Measurements from ENCODE around the gene ICAM3.
A peak's percentile ranks its signal among the peaks of the same experiment; 100 is the strongest.

The ICAM3 gene

DNA sequence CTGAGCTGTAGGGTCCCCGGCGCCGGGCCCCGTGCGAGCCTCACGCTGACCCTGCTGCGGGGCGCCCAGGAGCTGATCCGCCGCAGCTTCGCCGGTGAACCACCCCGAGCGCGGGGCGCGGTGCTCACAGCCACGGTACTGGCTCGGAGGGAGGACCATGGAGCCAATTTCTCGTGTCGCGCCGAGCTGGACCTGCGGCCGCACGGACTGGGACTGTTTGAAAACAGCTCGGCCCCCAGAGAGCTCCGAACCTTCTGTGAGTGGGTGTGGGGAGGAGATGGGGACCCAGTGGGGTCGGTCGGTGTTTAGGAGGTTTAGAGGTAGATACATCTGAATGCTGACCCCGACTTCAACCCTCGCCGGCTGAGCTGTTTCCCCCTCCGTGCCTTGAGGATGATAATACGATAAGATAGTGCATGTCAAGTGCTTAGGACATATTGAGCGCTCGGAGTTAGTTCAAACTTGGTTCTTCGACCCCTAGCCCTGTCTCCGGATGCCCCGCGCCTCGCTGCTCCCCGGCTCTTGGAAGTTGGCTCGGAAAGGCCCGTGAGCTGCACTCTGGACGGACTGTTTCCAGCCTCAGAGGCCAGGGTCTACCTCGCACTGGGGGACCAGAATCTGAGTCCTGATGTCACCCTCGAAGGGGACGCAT, 47.7 kb downstream of the ICAM3 start:
- no peak for DNase-seq (ENCODE audit: low spot score)

DNA sequence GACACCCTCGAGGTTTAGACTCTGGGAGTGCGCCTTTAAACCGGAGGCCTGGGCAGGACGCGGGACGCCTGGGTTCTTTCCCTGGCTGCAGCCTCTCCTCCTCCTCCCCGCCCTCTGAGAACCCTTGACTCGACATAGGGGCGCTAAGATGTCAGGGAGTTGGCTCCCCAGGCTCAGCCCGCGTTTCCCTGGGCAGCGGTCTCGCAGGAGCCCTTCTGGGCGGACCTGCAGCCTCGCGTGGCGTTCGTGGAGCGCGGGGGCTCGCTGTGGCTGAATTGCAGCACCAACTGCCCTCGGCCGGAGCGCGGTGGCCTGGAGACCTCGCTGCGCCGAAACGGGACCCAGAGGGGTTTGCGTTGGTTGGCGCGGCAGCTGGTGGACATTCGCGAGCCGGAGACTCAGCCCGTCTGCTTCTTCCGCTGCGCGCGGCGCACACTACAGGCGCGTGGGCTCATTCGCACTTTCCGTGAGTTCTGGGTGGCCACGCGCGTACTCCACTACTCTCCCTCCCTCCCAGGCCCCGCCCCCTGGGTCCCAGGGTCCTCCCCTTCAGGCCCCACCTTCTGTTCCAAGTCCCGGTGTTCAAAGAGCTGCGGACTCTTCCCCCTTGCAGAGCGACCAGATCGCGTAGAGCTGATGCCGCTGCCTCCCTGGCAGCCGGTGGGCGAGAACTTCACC, 48.4 kb downstream of the ICAM3 start:
- DNase-seq (ENCODE audit: low spot score): peak; percentile 85

DNA sequence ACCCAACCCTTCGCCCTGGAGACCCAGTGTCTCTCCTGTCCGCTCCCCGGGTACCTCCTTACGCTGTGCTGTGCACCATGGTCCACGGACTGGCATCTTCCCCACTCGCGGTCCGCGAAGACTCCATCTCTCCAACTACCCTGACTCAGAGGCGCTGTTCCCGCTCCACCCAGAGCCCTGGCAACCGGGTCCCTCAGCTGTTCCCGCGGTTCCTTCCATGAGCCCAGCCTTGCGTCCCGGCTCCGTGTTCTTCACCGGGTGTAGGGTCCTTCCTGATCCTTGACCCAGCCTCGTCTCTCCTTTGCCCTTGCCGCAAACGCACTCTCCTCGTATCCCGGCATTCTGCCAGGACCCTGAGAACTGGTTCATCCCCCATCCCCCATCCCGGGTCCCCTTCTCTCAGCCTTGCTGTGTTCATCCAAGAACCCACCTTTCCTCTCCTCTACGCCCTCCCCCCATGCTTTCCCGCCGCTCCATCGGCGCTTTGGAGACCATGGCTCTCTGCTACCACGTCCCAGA, 49.0 kb downstream of the ICAM3 start:
- peak; percentile 31 for DNase-seq (ENCODE audit: low spot score)

DNA sequence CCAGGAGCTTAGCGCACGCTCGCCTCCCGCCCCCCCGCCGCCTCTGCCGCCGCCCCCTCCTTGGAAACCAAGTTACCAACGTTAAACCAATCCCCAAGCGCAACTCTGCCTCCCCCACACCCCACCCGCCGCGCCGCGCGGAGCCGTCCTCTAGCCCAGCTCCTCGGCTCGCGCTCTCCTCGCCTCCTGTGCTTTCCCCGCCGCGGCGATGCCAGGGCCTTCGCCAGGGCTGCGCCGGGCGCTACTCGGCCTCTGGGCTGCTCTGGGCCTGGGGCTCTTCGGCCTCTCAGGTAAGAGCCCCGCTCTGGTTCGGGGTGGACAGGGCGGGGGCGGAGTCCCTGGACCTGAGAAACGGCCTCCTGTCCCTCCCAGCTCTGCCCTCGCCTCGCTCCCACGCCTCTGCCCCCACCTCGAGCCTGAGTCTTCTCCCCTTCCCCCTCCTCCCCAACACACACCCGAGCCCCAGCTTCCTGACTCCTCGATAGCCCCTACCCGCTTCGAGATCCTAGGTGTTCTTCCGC, 49.5 kb downstream of the ICAM3 start, which contains the start of gene ICAM5:
Gene ICAM5 (plus strand): TSS at position 117 of the 521 bp plus-strand sequence. CDS start 92 bp downstream, at position 209.
- peak; percentile 55 for DNase-seq (ENCODE audit: low spot score)

- peak; percentile 75 for DNase-seq (ENCODE audit: low spot score)
Measured at GRCh38 chr19:10289167-10289835, 50.1 kb downstream of the ICAM3 start.

DNA sequence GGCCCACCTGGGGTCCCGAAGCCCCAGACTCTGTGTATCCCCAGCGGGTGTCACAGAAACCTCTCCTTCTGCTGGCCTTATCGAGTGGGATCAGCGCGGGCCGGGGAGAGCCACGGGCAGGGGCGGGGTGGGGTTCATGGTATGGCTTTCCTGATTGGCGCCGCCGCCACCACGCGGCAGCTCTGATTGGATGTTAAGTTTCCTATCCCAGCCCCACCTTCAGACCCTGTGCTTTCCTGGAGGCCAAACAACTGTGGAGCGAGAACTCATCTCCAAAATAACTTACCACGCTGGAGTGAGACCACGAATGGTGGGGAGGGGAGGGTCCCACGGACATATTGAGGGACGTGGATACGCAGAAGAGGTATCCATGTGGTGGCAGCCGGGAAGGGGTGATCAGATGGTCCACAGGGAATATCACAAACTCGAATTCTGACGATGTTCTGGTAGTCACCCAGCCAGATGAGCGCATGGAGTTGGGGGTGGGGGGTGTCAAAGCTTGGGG, 50.7 kb downstream of the ICAM3 start:
- DNase-seq (ENCODE audit: low spot score): peak; percentile 77

GRCh38 chr19:10286803-10287737, 52.4 kb downstream of the ICAM3 start, which contains the start of gene ICAM4:
Gene ICAM4 (plus strand): TSS chr19:10286955. CDS start chr19:10287013, 58 bp downstream.
- DNase-seq (ENCODE audit: low spot score): peak; percentile 30

- no peak for DNase-seq (ENCODE audit: low spot score)
Measured at GRCh38 chr19:10285393-10285792, 54.0 kb downstream of the ICAM3 start.

- no peak for DNase-seq (ENCODE audit: low spot score)
Measured at GRCh38 chr19:10284960-10285278, 54.5 kb downstream of the ICAM3 start.

DNA sequence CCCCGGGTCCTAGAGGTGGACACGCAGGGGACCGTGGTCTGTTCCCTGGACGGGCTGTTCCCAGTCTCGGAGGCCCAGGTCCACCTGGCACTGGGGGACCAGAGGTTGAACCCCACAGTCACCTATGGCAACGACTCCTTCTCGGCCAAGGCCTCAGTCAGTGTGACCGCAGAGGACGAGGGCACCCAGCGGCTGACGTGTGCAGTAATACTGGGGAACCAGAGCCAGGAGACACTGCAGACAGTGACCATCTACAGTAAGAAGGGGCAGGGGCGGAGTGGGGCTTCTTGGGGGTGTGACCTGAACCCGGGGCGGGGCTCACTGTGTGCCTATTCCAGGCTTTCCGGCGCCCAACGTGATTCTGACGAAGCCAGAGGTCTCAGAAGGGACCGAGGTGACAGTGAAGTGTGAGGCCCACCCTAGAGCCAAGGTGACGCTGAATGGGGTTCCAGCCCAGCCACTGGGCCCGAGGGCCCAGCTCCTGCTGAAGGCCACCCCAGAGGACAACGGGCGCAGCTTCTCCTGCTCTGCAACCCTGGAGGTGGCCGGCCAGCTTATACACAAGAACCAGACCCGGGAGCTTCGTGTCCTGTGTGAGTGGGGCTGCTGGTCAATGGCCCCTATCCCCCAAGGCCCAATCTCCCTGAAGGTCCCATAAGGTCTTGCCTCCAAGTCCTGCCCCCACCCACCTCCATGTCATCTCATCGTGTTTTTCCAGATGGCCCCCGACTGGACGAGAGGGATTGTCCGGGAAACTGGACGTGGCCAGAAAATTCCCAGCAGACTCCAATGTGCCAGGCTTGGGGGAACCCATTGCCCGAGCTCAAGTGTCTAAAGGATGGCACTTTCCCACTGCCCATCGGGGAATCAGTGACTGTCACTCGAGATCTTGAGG, 55.1 kb downstream of the ICAM3 start:
- DNase-seq (ENCODE audit: low spot score): no peak

Data from AG08396 (cell line).